Pulmonary artery endothelial cell (primary cell): Measurements from ENCODE around the gene ACTL7B. TPM values are rescaled to one million over a fixed set of nuclear protein-coding genes. Genes with fewer than 3 reads are reported as not detected.
"Not testable (repeated sequence)": the region's sequence is repeated elsewhere in the genome, so short reads cannot be mapped to it uniquely, and the experiment has no call there.

Experiments used
- DNase-seq: peaks from one replicate; pipeline ENCODE4 v3.0.0-alpha.2; 2011; ENCODE audit warnings: low read depth, low spot score
- total RNA-seq: library from RNA; depleted of rRNA; stranded (reverse); fragments of >200 nt; gene quantifications from 2 replicates; pipeline ENCODE4 v1.2.3, GENCODE V29; 2014

ACTL7B gene
- total RNA-seq, 1 donor from 2014 or later = under 0.01 TPM

GRCh38 chr9:108844856-108845255 is 10.9 kb downstream of the ACTL7B start:
- no peak for DNase-seq

- no peak for DNase-seq
Measured at GRCh38 chr9:108844391-108844790, 11.4 kb downstream of the ACTL7B start.

DNA sequence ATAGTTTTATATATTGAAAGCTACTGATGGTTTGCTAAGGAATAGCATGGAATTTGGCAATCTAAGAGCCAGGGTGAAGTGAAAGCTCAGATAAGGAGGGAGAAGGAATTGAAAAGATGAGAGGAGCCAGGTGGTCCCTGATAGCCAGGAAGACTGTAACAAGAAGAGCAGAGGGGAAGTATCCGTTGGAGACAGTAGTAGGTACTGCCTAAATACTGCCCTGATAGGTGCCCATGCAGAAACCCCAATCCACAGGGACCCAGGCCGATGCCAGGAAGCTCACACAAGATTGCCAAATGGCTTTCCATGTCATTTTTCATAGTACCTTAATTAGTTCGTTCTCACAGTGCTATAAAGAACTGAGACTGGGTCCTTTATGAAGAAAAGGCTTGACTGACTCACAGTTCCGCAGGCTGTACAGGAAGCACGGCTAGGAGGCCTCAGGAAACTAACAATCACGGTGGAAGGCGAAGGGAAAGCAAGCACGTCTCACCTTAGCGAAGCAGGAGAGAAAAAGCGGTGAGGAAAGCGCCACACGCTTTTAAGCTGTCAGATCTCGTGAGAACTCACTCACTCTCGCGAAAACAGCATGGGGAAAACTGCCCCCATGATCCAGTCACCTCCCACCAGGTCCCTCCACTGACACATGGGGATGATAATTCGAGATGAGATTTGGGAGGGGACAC is 13.0 kb downstream of the ACTL7B start:
- DNase-seq = no peak

- DNase-seq = not testable (repeated sequence)
Measured at GRCh38 chr9:108839561-108839960, 16.2 kb downstream of the ACTL7B start.

DNA sequence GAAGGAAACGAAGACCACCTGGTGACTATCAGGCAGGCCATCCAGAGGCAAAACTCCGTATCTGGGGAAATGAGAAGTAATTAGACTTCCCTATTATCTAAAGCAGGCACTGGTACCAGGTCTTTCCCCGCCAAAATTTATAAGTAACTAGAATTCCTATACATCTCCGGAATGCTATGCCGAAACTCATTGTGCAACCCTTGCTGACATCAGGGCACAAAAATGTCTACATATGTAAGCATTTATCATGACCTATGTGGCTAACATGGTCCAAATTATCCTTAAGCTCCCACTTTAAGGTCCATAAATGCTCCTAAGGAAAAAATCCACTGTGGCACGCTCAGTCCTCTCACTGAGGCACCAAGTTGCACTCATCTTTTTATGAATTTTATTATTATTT is 17.8 kb downstream of the ACTL7B start:
- DNase-seq = no peak

DNA sequence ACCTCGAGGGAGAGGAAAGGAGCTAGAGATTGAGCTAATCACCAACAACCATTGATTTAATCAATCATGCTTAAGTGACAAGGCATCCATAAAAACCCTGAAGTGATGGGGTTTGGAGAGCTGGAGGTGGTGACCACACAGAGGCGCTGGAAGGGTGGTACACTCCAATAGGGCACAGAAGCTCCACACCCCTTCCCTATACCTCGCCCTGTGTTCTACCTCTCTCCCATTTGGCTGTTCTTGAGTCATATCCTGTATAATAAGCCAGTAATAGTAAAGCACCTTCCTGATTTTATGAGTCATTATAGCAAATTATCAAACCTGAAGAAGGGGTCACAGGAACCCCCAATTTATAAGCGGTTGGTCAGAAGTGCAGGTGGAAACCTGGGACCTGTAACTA is 18.3 kb downstream of the ACTL7B start:
- no peak for DNase-seq

DNA sequence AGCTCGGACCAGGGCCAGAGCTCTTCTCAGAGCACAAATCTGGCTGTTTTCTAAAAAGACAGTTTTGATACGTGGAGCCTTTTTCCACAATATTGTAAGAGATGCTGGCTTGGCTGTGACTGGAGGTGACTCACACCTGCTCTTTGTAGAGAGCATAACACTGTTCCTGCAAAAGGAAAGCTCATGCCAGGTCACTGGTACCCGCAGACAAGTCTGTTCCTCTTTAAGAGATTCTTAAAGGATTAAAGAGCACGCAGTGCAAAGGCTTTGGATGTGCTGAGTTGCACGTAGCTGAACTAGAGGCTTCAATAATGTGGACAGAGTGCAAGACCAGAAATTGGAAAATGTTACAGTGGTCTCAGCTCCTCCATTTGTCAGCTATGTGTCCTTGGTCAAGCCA is 19.0 kb downstream of the ACTL7B start:
- no peak for DNase-seq

- no peak for DNase-seq
Measured at GRCh38 chr9:108836319-108836718, 19.5 kb downstream of the ACTL7B start.

- DNase-seq = no peak
Measured at GRCh38 chr9:108835831-108836230, 20.0 kb downstream of the ACTL7B start.

DNA sequence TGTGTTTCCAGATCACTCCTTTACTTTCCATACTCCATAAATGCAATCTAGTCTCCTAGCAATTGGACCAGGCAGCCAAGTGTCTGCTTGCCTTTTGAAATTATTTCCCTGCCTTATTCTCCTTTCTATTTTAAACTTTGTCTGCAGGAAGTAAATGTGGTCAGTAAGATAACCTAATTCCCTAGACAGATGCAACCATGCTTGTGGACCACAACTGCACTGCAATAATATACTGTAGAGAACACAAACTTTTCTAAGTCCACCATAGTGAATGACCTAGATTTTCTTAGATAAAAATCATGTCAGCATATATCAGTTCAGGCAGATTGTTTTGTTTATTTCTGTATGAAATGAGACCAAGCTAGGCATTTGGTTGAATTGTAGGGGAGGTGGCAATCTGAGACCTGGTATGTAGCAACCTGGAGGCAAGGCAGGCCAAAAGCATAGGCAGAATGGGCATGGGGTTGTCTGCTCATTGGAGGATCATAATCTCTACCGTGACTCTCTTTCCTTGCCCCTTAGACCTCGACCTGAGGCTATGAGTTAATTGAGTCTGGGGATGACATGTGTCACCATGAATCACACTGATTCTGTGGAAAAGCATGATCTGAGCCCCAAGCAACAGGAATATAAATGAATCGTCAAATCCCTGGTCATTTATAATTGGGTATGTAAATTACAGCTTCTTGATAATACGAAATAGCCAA is 20.7 kb downstream of the ACTL7B start:
- no peak for DNase-seq

GRCh38 chr9:108832179-108832500 is 23.6 kb downstream of the ACTL7B start:
- no peak for DNase-seq

GRCh38 chr9:108831496-108832178 is 24.1 kb downstream of the ACTL7B start:
- DNase-seq = no peak

GRCh38 chr9:108830272-108830671 is 25.5 kb downstream of the ACTL7B start:
- DNase-seq = no peak

GRCh38 chr9:108823829-108824228 is 32.0 kb downstream of the ACTL7B start:
- no peak for DNase-seq

- DNase-seq = no peak
Measured at GRCh38 chr9:108816037-108816436, 39.7 kb downstream of the ACTL7B start.

GRCh38 chr9:108815156-108815555 is 40.6 kb downstream of the ACTL7B start:
- no peak for DNase-seq

DNA sequence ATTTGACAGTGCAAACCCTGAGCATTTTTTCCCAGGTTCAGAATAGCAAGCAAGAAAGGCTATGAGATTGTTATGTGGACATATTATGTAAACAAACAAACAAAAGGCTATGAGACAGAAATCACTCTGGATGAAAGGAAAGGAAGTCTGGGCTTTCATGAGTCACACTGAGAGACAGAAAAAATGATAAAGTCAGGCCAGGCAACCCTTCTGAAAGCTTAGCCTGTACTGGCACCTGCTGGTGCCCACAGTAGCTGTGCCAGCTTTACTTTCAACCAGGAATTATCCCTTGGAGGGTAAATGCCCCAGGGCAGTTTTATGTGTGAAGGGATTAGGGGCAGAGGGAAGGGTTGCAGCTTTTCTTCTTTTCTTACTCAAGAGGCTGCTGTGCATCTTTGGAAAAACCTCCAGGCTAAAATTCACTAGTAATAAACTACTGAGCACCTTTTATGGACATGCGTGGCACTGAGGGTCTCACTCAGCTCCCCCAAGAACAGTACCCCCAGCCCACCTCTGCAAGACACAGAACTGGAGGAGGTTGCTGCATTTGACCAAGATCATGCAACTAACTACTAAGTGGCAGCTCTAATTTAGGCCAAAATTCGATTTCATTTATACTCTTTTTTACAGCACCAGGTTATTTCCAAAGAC is 41.7 kb downstream of the ACTL7B start:
- peak; percentile 19 for DNase-seq

- DNase-seq = no peak
Measured at GRCh38 chr9:108812396-108813025, 43.3 kb downstream of the ACTL7B start.

DNA sequence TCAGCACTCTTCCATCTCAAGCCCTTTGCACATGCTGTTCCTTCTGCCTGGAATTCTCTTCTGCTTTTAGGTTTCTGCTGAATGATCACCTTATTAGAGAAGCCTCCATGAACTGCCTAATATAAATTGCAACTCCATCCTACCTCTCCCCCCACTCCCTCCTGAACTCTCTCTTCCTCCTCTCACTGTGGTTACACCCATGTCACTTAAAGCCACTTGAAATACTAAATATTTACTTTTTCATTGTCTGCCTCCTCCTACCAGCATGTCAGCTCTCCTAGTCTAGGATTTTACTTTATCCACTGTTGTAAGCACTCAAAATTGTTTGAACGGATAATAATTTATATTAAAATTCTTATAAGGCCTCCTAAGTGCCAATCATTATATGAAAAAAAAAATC is 43.8 kb downstream of the ACTL7B start:
- no peak for DNase-seq

DNA sequence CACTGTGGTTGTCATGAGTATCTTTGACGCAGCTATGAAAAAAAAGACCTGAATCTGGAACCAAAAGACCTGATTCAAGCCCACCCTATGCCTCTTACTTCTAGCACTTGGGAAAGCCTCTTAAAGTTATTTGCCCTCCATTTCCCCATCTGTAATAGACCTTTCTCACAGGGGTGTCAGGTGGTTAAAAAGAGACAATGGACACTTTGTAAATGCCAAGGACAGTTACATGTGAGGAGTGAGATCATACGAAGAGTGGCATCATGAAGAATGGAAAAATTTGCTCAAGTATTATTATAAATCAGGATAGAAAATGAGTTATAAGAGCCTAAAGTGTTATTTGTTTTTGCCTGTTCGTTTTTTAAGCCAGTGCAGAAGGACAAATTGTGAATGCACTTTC is 46.5 kb downstream of the ACTL7B start:
- DNase-seq = no peak
